HG02759 (cell line): ENCODE measurements around the gene PPP1R12B.
"Not testable (repeated sequence)": the region's sequence is repeated elsewhere in the genome, so short reads cannot be mapped to it uniquely, and the experiment has no call there.

Experiments used
- ATAC-seq: cut with Tn5 transposase; IDR thresholded peaks from one replicate; pipeline ENCODE4 v1.9.1; 2021; ENCODE audit warnings: mild to moderate bottlenecking, moderate library complexity; ENCODE audit not compliant: unreplicated experiment

Gene PPP1R12B

DNA sequence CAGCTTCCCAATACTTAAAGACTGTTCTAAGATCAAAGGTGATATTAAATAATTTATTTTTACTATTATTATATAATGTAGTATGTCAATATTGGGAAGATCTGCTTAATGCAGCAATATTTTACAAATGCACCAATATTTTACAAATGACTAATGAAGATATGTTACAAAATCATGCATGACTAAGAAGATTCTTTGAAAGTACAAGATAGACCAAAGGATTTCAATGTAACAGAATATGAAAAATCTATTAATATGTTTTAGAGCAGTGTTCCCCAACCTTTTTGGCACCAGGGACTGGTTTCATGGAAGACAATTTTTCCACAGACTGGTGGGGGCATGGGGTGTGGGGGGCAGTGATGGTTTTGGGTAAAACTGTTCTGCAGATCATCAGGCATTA lies 132.1 kb downstream of the PPP1R12B start:
- ATAC-seq, result not testable (repeated sequence)

DNA sequence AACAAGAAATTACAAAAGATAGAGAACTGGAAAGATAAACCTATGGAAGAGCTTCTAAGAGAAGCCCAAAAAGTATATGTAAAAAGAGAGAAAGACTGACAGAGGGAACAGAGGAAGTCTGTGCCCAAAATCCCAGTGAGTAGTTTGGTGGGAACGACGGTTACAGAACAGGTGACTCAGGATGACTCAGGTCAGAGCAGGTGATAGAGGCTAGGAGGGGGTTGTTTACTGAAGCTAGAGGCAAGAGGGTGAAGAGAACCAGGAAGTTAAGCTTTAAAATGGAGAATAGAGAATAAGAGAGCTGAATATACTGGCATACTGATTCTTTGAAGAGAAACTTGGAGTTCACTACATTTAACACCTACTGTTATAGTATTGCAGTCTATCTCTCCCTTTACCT lies 134.9 kb downstream of the PPP1R12B start:
- ATAC-seq, result not testable (repeated sequence)

DNA sequence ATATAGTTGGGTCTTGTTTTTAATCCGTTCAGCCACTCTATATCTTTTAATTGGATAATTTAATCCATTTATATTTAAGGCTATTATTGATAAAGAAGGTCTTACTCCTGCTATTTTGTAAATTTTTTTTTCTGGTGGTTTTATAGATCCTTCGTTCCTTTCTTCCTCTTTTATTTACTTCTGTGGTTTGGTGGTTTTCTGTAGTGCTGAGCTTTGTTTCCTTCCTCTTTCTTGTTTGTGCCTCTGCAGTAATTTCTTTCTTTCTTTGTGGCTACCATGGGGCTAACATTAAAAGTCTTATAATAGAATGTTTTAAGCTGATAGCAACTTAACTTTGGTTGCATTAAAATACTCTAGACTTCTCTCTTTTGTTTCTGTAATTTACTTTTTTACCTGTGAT lies 135.5 kb downstream of the PPP1R12B start:
- not testable (repeated sequence) for ATAC-seq

DNA sequence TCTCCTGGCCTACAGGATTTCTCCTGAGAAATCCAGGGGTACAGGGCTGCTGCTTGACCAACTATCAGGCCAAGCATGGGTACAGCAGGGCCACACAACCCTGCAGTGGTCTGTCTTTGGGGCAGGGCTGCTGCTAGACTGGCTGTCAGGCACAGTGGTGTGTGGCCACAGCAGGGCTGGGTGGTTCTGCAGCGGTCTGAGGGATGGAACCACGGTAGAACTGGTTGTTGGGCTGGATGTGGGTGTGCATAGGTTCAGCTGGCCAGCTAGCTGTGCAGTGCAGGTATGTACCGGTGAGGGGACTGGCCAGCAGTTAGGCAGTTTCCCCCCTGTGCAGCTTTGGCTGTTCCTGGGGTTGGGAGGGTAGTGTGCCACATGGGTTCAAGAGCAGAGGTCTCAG lies 136.3 kb downstream of the PPP1R12B start:
- not testable (repeated sequence) for ATAC-seq

DNA sequence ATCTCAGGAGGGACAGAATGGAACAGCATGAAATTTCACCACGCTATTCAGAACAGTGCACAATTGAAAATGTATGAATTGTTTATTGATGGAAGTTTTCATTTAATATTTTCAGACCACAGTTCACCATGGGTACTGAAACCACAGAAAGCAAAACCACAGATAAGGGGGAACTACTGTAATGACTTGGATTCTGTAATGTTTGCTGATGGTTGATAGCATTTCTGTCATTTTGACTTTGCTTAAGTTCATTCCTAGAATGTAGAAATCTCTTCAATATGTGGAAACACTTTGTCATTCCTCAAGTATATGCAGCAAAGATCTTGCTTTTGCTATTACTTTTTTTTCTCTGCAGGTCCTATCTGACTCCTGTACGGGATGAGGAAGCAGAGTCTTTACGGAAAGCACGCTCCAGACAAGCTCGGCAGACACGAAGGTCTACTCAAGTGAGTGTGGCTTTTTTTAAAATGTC lies 139.7 kb downstream of the PPP1R12B start:
- ATAC-seq, result peak; percentile 83

DNA sequence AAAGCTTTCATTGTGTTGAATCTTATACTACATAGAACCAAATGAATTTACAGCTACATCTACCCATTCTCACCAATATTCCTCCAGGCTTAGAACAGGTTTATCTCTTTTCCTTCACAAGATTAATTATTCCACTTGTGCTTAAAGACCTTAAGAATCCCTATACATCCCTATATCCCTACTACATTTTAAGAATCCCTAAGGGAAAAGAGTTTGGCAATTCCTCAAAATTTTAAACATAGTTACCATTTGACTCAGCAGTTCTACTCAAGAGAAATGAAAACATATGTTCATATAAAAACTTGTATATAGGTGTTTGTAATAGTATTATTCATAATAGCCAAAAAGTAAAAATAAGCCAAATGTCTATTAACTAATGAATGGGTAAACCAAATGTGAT lies 140.6 kb downstream of the PPP1R12B start:
- ATAC-seq, result not testable (repeated sequence)

DNA sequence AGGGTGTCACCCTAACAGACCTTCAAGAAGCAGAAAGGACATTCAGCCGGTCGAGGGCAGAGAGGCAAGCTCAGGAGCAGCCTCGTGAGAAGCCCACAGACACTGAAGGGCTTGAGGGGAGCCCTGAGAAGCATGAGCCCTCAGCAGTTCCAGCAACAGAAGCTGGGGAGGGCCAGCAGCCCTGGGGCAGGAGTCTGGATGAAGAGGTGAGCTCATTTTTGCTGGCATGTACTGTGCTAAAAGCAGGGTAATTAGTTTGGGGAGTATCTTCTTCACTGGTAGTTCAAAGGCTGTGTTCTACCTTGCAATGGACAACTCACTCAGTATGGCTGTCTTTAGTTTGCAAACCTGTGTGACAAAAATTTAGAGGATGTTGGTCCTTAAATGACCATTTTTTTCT lies 144.6 kb downstream of the PPP1R12B start:
- not testable (repeated sequence) for ATAC-seq

DNA sequence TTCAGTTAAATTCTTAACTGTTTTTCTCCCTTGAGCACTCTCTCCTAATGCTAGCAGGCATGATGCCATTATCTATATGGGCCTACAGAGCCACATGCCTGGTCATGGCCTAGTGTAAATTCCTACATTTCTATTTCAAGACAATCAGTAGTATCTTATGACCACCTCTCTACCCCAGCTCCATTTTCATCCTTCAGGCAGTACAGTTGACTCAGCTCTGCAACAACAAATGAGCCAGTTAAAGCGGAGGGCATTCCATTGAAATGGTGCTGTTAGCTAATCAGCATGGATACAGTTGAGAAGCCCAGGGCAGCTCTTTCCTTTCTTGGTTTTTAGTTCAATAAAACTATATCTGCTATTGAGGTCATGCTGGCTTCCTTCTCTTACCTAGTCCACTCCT lies 150.0 kb downstream of the PPP1R12B start:
- ATAC-seq, result no peak

DNA sequence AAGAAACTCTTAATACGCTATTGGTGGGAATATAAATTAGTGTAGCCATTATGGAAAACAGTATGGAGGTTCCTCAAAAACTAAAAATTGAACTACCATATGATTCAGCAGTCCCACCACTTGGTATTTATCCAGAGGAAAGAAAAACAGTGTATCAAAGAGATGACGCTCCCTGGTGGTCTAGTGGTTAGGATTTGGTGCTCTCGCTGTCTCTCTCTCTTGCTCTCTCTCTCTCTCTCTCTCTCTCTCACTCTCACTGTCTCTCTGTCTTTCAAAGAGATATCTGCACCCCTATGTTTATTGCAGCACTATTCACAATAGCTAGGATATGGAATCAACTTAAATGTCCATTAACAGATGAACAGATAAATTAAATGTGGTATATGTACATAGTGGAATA lies 151.5 kb downstream of the PPP1R12B start:
- not testable (repeated sequence) for ATAC-seq

DNA sequence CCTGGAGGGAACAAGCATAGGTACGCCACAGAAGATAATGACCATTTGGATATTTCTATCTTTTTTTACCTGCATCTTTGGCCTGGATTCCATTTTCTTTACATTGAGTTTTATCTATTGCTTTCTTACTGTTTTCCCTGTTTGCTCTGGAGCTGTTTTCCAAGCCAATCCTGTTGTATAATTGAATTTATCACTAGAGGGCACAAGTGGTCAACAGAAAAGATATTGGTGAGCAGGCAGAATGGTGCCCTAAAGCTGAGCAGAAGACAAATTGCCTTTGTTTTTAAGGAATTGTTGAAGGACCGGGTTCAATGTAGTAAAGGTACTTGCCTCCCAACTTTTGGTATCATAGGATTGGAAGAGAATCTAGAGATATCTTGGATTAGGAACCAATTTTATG lies 152.8 kb downstream of the PPP1R12B start:
- no peak for ATAC-seq

DNA sequence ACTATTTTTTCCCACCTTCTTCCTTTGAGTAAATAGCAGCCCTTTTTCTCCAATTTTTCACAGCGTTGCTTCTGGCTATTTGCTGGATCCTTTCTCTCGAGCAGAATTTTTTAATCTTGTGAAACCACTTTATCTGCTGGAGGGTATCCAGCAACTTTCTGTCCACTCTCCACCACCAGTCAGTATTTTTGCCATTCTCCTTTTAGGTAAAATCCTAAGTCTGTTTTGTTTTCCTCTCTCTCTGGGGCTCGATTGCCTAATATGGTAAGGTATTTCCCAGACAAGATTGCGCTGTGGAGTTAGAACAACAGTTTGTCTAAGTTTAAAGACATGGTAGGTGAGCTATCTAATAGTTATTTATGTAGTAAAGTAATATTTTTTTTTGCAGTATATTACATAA lies 156.9 kb downstream of the PPP1R12B start:
- ATAC-seq, result no peak

DNA sequence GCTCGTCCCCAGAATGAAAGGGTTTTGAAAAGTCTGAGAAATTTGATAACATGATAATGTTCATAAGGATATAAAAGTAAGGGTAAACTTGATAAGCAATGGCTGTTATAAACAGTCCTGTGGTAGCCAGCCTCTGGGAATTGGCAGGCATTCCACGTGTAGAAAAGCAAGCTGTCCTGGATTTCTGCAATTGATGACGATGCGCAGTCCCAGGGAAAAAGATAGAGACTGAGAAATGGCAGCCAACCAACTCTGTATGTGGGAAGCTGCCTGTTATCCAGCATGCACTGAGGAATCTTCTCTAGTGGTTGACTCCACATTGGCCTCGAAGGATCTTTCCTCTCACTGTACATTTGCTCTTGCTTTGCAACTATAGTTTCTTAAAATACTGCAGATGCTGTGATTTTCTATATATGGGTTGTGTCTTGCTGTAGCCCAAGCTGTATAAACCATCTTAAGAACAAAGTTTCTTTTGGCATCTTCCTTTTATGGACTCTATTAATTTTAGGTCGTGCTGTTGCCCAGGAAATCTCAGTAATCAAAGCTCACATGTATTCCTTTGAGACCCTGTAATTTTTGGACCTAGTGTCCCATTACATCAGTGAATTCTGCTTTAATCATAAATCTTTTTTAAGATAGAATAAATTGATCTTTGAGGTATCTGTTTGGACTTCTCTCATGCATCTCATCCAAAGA lies 157.5 kb downstream of the PPP1R12B start:
- ATAC-seq, result not testable (repeated sequence)

DNA sequence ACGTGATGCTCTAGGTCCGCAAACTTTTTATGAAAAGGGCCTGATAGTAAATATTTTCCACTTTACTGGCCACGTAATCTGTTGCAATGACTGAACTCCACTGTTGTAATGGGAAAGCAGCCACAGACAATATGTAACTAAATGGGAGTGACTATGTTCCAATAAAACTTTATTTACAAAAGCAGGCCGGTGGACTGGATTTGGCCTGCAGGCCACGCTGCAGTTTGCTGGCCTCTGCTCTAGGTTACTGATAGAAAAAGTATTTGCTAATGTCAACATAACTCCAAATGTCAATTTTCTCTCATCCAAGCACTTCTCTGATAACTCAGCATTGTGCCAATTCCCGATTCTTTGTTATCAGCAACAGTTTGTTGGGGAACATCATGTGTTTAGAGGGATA lies 160.4 kb downstream of the PPP1R12B start:
- not testable (repeated sequence) for ATAC-seq

DNA sequence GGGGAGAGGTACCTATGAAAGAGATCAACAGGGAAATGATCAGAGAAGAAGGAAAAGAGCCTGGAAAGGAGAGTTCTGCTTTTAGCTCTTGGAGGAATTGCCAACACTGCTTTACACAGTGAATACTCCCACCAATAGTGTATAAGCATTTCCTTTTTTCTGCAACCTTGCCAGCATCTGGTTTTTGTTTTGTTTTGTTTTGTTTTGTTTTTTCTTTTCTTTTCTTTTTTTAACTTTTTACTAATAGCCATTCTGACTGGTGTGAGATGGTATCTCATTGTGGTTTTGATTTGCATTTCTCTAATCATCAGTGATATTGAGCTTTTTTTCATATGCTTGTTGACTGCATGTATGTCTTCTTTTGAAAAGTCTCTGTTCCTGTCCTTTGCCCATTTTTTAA lies 165.4 kb downstream of the PPP1R12B start:
- not testable (repeated sequence) for ATAC-seq

DNA sequence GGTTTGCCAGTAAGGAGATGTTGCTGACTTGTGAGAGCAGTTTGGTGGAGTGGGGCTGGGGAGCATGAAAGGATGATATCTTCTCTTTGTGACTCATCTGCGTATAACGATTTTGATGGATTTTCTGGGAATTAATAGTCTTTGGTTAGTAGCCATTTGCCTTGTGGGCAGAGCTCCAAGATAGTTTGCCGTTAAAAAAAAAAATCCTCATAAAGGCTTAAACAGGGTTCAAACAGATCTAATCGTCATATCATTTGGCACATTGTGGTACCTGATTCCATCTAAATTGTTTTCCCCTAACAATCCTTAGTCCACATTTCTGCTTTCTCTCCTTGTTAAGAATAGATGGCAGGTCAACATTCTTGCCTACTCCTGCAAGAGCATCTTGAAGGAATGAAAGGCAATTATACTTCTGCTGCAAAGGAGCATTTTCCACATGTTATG lies 168.0 kb downstream of the PPP1R12B start:
- no peak for ATAC-seq

DNA sequence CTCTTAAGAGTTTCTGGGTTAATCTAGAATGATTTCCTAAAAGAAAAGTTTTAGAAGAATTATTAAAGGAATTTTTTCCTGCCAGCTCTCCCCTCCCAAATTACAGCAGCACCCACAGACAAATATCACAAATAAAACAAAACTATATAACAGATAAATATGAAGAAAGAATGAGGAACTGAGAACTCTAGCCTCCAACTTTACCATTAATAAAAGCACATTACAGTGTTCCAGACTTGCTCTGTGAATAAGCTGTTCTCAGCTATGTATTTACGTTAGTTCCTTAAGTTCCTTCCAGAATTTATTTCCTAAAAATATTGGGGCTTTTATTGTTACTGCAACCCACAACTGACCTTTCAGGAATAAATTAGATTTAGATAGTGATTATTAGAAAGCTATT lies 168.6 kb downstream of the PPP1R12B start:
- not testable (repeated sequence) for ATAC-seq

DNA sequence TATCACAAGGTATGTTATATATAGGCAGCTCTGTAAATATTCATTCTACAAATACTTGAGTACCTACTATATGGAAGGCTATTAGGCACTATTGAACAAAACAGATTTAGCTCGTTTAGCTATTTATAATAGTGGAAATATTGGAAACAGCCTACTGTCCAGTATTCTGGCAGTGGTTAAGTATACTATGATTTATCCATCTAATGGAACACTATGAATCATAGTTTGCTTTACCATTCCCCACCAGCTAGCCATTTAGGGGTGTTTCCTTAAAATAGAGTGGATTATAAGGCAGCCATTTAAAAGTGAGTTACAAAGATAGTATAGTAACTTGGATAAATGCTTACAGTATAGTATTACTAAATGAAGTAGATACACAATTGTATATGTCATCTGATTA lies 169.7 kb downstream of the PPP1R12B start:
- not testable (repeated sequence) for ATAC-seq

DNA sequence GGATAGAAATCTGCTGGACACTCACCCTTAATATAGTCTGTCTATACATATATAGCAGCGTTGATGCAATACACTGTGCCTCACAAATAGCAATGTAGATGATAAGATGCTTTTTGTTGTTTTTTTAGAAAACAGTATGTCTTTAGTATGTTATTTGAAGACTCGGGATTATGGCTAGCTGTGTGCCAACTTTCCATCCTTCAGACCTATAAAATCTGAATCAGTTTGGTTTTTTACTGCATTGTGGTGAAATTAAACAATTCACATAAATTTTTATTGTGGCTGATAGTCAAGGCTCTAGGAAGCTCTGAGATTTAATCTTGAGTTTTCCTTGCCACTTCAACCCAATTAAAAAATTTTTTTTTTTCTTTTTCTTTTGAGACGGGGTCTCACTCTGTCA lies 170.4 kb downstream of the PPP1R12B start:
- ATAC-seq, result not testable (repeated sequence)

DNA sequence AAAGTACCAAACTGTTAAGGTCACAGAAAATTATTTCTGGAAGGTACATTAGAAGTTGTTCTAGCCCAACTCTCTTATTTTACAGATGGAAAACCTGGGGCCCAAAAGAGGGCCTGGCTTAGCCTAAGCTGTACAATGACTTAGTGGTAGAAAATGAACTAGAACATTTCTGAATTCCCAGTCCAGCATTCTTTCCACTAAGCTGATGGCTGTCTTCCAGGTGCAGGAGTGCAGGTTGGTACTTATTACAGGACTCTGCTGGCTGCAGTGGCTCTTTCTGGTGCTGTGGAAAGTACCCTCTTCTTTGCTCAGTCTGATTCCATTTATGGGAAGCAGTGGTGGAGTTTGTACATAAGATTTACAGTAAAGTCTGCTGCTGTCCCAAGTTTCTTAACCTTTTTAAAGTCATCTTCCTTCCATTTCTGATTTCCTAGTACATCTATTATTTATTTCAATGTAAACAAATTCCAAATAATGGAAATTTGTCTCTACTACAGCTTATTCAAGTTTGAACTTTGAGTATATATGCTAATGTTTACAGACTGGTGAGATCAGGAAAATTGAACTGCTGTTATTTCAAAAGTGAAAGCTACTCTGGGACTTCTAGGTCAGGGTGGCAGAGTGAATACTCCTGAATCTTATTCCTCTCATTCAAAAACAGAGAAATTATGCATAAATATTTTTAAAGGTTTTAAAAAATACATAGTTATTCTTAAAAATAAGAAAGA lies 171.8 kb downstream of the PPP1R12B start:
- ATAC-seq, result not testable (repeated sequence)

DNA sequence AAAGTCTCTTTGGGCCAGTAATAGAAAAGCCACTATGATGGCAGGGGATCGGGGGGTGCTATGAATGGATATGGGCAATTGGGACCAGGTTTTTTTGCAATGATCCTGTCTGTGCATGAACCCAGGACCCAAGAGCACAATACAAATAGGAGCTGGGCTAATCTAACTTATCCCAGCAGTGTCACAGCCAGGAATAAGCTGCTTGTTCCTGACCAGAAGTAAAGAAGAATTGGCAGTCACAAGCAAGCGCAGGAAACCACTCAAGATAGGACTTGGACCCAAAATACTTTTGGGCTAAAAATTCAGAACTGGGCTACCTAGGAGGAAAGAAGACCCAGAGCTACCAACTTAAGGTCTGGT lies 172.3 kb downstream of the PPP1R12B start:
- not testable (repeated sequence) for ATAC-seq

DNA sequence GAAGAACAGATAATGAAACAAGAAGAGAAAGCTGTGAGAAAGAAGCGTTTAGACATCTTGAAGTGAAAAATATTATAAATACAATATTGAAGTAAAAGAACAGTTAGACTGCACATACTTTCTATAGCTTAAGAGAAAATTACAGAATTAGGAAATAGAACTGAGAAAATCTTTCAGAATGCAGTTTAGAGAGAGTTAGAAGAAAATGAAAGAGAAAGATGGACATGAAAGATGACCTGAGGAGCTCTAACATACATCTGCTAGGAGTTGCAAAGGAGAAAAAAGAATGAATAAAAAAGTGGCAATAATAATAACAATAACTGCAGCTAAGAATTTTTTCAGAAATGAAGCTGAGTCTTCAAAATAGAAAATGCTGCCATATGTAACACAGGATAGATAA lies 173.0 kb downstream of the PPP1R12B start:
- not testable (repeated sequence) for ATAC-seq

DNA sequence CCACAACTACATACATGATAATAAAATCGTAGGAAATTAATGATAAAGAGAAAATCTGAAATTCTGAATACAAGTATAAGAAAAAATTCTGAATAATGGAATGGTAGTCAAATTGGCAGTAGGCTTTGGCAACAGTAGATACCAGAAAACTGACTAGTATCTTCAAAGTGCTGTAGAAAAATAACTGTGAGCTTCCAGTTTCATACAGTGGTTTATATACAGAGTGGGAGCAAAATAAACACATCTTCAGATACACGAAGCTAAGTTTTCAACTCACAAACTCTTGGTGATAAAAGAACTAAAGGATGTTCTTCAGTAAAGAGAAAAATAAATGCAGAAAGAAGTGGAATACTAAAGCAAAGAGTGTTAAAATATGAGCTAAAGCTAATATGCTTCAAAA lies 173.4 kb downstream of the PPP1R12B start:
- no peak for ATAC-seq
